ENCODE data around the gene NFASC. TPM values are rescaled to one million over a fixed set of nuclear protein-coding genes. Genes with fewer than 3 reads are reported as not detected.

NFASC gene
- total and polyA plus RNA-seq, 8 donors = 1.1 to 54.2 (median 13.3) TPM

DNA sequence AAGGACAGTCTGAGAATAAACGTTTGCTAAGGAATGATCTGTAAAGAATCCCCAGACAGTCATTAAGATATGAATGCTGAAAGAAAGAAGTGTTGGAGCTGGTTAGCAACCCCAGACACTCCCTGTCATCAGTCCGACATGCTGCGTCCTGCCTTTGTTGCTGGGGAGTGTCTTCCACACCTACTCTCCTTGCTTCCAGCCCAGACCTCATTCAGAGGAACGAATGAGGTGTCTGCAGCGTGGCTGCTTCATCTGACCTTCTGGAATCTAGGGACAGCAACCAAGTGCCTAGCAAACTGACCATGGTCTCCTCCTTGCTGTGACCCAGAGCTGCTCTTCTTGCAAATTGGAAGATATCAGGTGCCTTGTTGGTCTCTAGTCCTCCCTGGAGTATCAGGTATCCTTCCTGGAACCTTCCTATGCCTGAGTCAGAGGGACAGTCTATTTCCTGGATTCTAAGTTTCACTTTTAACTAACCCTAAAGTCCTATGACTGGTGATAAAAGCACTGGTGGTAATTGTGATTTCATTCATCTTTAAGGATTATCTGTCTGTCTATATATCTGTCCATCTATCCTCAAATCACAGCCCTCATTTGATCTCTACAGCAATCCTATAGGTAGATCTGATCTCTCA lies 45.3 kb downstream of the NFASC start:
- no peak for DNase-seq
- intact Hi-C loops (cut with DNase I; ENCODE audit: low total_unique reads) = no loop called here
- WGBS, 5 donors = 32 to 68% (median 55%) methylated on average over 5 of the region's 5 CpGs
- Histone ChIP-seq H3K27ac (no peak overlapping the region), H3K4me3 (no peak overlapping the region), H3K27me3 (no peaks in the 10 kb centered on the region), H3K4me1 (peaks cover 0 to 7% (median 3%) of the 10 kb centered on the region in 4 donors), H3K9me3 (no peaks in the 10 kb centered on the region), H3K36me3 (no peaks in the 10 kb centered on the region)
- TF ChIP-seq POLR2AphosphoS5 (IDR thresholded peaks at IDR 0.05) = no peak
- TF ChIP-seq EP300 (IDR thresholded peaks at IDR 0.05) = no peak
- TF ChIP-seq, protein P1, sequence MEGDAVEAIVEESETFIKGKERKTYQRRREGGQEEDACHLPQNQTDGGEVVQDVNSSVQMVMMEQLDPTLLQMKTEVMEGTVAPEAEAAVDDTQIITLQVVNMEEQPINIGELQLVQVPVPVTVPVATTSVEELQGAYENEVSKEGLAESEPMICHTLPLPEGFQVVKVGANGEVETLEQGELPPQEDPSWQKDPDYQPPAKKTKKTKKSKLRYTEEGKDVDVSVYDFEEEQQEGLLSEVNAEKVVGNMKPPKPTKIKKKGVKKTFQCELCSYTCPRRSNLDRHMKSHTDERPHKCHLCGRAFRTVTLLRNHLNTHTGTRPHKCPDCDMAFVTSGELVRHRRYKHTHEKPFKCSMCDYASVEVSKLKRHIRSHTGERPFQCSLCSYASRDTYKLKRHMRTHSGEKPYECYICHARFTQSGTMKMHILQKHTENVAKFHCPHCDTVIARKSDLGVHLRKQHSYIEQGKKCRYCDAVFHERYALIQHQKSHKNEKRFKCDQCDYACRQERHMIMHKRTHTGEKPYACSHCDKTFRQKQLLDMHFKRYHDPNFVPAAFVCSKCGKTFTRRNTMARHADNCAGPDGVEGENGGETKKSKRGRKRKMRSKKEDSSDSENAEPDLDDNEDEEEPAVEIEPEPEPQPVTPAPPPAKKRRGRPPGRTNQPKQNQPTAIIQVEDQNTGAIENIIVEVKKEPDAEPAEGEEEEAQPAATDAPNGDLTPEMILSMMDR (IDR thresholded peaks at IDR 0.05) = no peak
- TF ChIP-seq POLR2A (IDR thresholded peaks at IDR 0.05) = no peak

DNA sequence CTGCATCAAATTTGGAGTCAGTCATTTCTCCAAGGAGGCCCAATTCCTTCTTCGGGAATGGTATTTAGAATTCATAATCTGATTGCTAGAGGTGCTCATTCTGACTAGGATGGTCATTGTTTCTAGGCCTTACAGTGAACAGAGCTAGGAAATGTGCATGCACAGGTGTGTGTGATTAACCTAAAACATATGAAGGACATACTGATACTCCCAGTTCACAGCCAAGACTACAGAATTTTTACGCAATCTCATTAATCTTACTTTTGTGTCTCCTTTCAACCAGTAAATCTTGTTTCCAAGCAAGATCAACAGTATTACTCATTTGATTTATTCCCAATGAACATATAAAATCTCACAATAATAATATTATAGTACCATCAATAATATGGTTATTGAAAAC lies 47.1 kb downstream of the NFASC start:
- intact Hi-C loops (cut with DNase I; ENCODE audit: low total_unique reads) = no loop called here

DNA sequence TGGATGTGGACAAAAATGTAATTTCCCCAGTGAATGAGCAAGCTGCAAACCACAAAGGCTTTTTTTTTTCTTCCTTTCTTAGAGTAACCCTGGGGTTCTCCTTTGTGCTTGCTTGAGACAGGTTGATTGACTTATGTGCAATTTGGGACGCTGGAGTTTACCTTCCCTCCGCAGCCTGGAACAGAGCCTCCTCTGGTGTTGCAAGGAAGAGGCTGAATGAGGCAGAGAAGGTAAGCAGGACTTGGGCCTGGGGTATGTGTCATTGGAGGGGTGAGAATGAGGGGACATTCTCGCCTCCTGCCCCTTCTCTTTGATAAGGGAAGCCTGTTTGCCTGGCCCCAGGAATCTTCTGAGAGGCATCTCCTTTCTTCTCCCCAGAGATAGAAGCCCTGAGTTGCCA lies 49.8 kb downstream of the NFASC start:
- Histone ChIP-seq H3K4me3 (no peak overlapping the region), H3K4me1 (peaks cover 0 to 18% (median 6%) of the 10 kb centered on the region in 4 donors), H3K9me3 (no peaks in the 10 kb centered on the region), H3K36me3 (no peaks in the 10 kb centered on the region), H3K27me3 (peaks cover 0 to 6% (median 0%) of the 10 kb centered on the region in 3 donors), H3K27ac (no peak overlapping the region)
- WGBS, 5 donors = 29 to 55% (median 39%) methylated on average over 3 of the region's 3 CpGs
- no peak for TF ChIP-seq POLR2AphosphoS5 (IDR thresholded peaks at IDR 0.05)
- TF ChIP-seq EP300 (IDR thresholded peaks at IDR 0.05) = no peak
- TF ChIP-seq POLR2A (IDR thresholded peaks at IDR 0.05) = no peak
- TF ChIP-seq, protein P1 (IDR thresholded peaks at IDR 0.05) = no peak
- intact Hi-C loops (cut with DNase I; ENCODE audit: low total_unique reads) = no loop called here
- DNase-seq = no peak

More for the DNA sequence above, 47.1 kb downstream of the NFASC start:
- Histone ChIP-seq H3K4me3 (no peak overlapping the region), H3K27me3 (peaks cover 0 to 2% (median 0%) of the 10 kb centered on the region in 3 donors), H3K27ac (no peak overlapping the region), H3K4me1 (peaks cover 0 to 13% (median 3%) of the 10 kb centered on the region in 4 donors), H3K36me3 (no peaks in the 10 kb centered on the region), H3K9me3 (no peaks in the 10 kb centered on the region)
- no peak for DNase-seq
- TF ChIP-seq POLR2A (IDR thresholded peaks at IDR 0.05) (no peak), POLR2AphosphoS5 (IDR thresholded peaks at IDR 0.05) (no peak), EP300 (IDR thresholded peaks at IDR 0.05) (no peak)
- TF ChIP-seq, protein P1 (IDR thresholded peaks at IDR 0.05) = no peak
- WGBS, 5 donors = 90 to 100% (median 96%) methylated on average over 2 of the region's 2 CpGs

DNA sequence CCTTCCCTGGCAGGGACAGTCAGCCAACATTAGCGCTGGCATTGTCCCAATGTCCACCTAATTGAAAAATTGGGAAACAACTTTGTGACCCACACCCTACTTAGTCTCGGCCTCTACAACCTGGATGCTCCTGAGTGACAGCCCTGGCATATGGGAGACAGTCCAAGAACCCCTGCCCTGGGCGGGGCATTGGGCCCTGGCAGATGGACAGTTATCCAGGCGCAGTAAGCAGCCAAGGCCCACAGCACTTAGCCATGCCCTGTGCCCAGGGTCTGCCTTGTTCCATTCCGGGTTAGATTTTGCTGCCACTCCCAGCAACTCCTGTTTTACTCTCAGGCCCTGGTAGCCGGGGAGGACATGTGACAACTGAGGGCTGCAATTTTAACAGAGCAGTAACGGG lies 50.3 kb downstream of the NFASC start:
- intact Hi-C loops (cut with DNase I; ENCODE audit: low total_unique reads) = no loop called here
- TF ChIP-seq, protein P1 (IDR thresholded peaks at IDR 0.05) = no peak
- TF ChIP-seq EP300 (IDR thresholded peaks at IDR 0.05) (no peak), POLR2A (IDR thresholded peaks at IDR 0.05) (no peak), POLR2AphosphoS5 (IDR thresholded peaks at IDR 0.05) (no peak)
- no peak for DNase-seq
- Histone ChIP-seq H3K4me1 (peaks cover 0 to 18% (median 6%) of the 10 kb centered on the region in 4 donors), H3K4me3 (no peak overlapping the region), H3K36me3 (no peaks in the 10 kb centered on the region), H3K9me3 (no peaks in the 10 kb centered on the region), H3K27me3 (peaks cover 0 to 6% (median 0%) of the 10 kb centered on the region in 3 donors), H3K27ac (no peak overlapping the region)
- WGBS, 5 donors = 44 to 67% (median 57%) methylated on average over 7 of the region's 7 CpGs
